K562 (cell line): ENCODE data around the gene VMP1. TPM values are rescaled to one million over a fixed set of nuclear protein-coding genes. Genes with fewer than 3 reads are reported as not detected.
A peak's percentile ranks its signal among the peaks of the same experiment; 100 is the strongest.

Experiments
- ATAC-seq: fragments of 200-7000 bp; cut with Tn5 transposase; 3 replicates; pipeline ENCODE4 v1.9.1; 2020; ENCODE audit warnings: moderate library complexity
- BruUV-seq: library from RNA; stranded (reverse); fragments of 400-500 nt; replicated peaks from 2 replicates; lab custom pipeline; 2021; lab: Mats Ljungman, UMichigan
- CTCF ChIA-PET: fragments of 300-600 bp; formaldehyde crosslinking; extraction: SDS; loops from one replicate; lab custom pipeline; 2021; ENCODE audit warnings: low intra/inter-chr PET ratio; lab: Yijun Ruan, JAX
- POLR2A ChIA-PET: fragments of 300-600, 350-650 bp; sonication (Branson Sonifier 250); formaldehyde crosslinking; extraction: SDS; loops from one replicate; lab custom pipeline; 2021; ENCODE audit warnings: antibody characterized with exemption, inconsistent platforms; lab: Yijun Ruan, JAX
- DNase-seq, 4 experiments: peaks; one replicate each; pipeline versions ENCODE4 v3.0.0 to v3.0.0-alpha.2; 2011 to 2018; ENCODE audit warnings: low spot score in 3 of 4, mixed read lengths in 3 of 4; ENCODE audit errors: extremely low read depth in 1 of 4
- FAIRE-seq: peaks from 2 replicates; lab custom pipeline; 2011; peaks lifted over from hg19 to GRCh38; lab: Jason Lieb, UNC
- H2AFZ ChIP-seq: 2 replicates; pipeline ENCODE4 v1.6.0; 2011; ENCODE audit warnings: low read depth, low read length, control low read depth, inconsistent platforms
- H3K27ac ChIP-seq: fragments of 200-600 bp; 3 replicates; pipeline ENCODE4 v1.8.0; 2011; ENCODE audit warnings: low read depth, mild to moderate bottlenecking, control low read depth, inconsistent platforms, low read length, moderate library complexity, mixed read lengths; ENCODE audit errors: extremely low read depth
- H3K27me3 ChIP-seq, 2 experiments: fragments of 300-600 bp in 1 of 2; 2 replicates in 1 of 2; 3 replicates in 1 of 2; pipeline versions ENCODE4 v1.6.0 to v1.8.0; 2011; ENCODE audit warnings: inconsistent platforms in 2 of 2, low read length in 2 of 2, mild to moderate bottlenecking in 1 of 2, mixed read lengths in 1 of 2, moderate library complexity in 1 of 2; ENCODE audit not compliant: control insufficient read depth in 2 of 2, insufficient read depth in 2 of 2
- H3K36me3 ChIP-seq: fragments of 300-600 bp; 3 replicates; pipeline ENCODE4 v1.8.0; 2011; ENCODE audit warnings: mild to moderate bottlenecking, low read length, inconsistent platforms; ENCODE audit not compliant: control insufficient read depth, insufficient read depth
- H3K4me1 ChIP-seq, 2 experiments: fragments of 200-600 bp in 1 of 2; replicated peaks in 1 of 2; 2 replicates in 1 of 2; 3 replicates in 1 of 2; pipeline versions ENCODE4 v1.5.1 to v1.8.0; 2011; ENCODE audit warnings: inconsistent platforms in 2 of 2, low read length in 2 of 2, mild to moderate bottlenecking in 1 of 2, mixed read lengths in 1 of 2, moderate library complexity in 1 of 2; ENCODE audit not compliant: control insufficient read depth in 2 of 2, insufficient read depth in 2 of 2
- H3K4me2 ChIP-seq: 2 replicates; pipeline ENCODE4 v1.6.1; 2011; ENCODE audit warnings: low read length, control low read depth, inconsistent platforms, mixed read lengths; ENCODE audit not compliant: insufficient read depth
- H3K4me3 ChIP-seq: fragments of 200-600 bp; sonication (generic), shearing (Covaris generic); 2 replicates; pipeline ENCODE4 v1.5.1; 2016; ENCODE audit warnings: control low read depth, inconsistent platforms
- H3K79me2 ChIP-seq: fragments of 200-600 bp; 3 replicates; pipeline ENCODE4 v1.8.0; 2011; ENCODE audit warnings: low read length, inconsistent platforms; ENCODE audit not compliant: control insufficient read depth, insufficient read depth
- H3K9ac ChIP-seq, 2 experiments: 2 replicates each; pipeline versions ENCODE4 v1.6.0 to v1.6.1; 2011; ENCODE audit warnings: low read depth in 2 of 2, low read length in 2 of 2, control low read depth in 1 of 2, inconsistent platforms in 1 of 2, mild to moderate bottlenecking in 1 of 2, mixed read lengths in 1 of 2; ENCODE audit not compliant: insufficient read depth in 1 of 2
- H3K9me1 ChIP-seq: one replicate; pipeline ENCODE4 v1.6.0; 2011; ENCODE audit warnings: inconsistent platforms, mild to moderate bottlenecking, low read length, moderate library complexity; ENCODE audit not compliant: control insufficient read depth, insufficient read depth
- H3K9me3 ChIP-seq: replicated peaks from 2 replicates; pipeline ENCODE4 v1.5.1; 2011; ENCODE audit warnings: low read depth, low read length, inconsistent platforms; ENCODE audit not compliant: control insufficient read depth, insufficient read depth
- H4K20me1 ChIP-seq: replicated peaks from 2 replicates; pipeline ENCODE4 v1.6.1; 2011; ENCODE audit warnings: low read length, inconsistent platforms, mixed read lengths; ENCODE audit not compliant: control insufficient read depth, insufficient read depth
- ARNT ChIP-seq, 2 experiments: fragments of 450-650 bp; IDR thresholded peaks; 2 replicates each; pipeline ENCODE4 v1.6.1; 2016; ENCODE audit warnings: mild to moderate bottlenecking in 1 of 2
- CHD4 ChIP-seq: fragments of 200-600 bp; sonication (generic); IDR thresholded peaks from 3 replicates; pipeline ENCODE4 v1.6.1; 2012; ENCODE audit warnings: low read depth, mild to moderate bottlenecking, mixed read lengths, low read length, inconsistent platforms; ENCODE audit not compliant: insufficient read depth, insufficient replicate concordance, poor library complexity, severe bottlenecking
- FUS ChIP-seq: fragments of 200-400 bp; formaldehyde crosslinking; optimal IDR thresholded peaks from 2 replicates; pipeline ENCODE3; 2017; ENCODE audit warnings: low read depth, low read length
- POLR2AphosphoS5 ChIP-seq: IDR thresholded peaks from 2 replicates; pipeline ENCODE4 v1.6.1; 2011; ENCODE audit warnings: mild to moderate bottlenecking, low read depth, low read length, moderate library complexity; ENCODE audit not compliant: control insufficient read depth, insufficient read depth
- RBM39 ChIP-seq: fragments of 200-400 bp; formaldehyde crosslinking; optimal IDR thresholded peaks from 2 replicates; pipeline ENCODE3; 2018; ENCODE audit warnings: low read depth, low read length
- RFX7 ChIP-seq: fragments of 250-450 bp; sonication (Bioruptor Pico); IDR thresholded peaks from 2 replicates; pipeline ENCODE4 v1.5.1; 2021; ENCODE audit warnings: mild to moderate bottlenecking
- SAFB ChIP-seq: fragments of 200-400 bp; formaldehyde crosslinking; IDR thresholded peaks from 2 replicates; pipeline ENCODE4 v1.6.1; 2017; ENCODE audit warnings: low read depth, low read length, borderline replicate concordance
- SRSF1 ChIP-seq: fragments of 200-400 bp; formaldehyde crosslinking; IDR thresholded peaks from 2 replicates; pipeline ENCODE4 v1.6.1; 2017; ENCODE audit warnings: mild to moderate bottlenecking, low read depth, low read length, moderate library complexity
- TFAP4 ChIP-seq: sonication (generic); formaldehyde crosslinking; IDR thresholded peaks from 2 replicates; pipeline ENCODE4 v1.8.0; 2022; ENCODE audit warnings: missing genetic modification reagents, mild to moderate bottlenecking, moderate library complexity, borderline replicate concordance
- ZFP30 ChIP-seq: fragments of 250-450 bp; sonication (Bioruptor Pico); IDR thresholded peaks from 2 replicates; pipeline ENCODE4 v1.8.0; 2022; ENCODE audit warnings: moderate library complexity, mild to moderate bottlenecking, inconsistent platforms, borderline replicate concordance
- ZNF175 ChIP-seq: fragments of 200-800 bp; sonication (Bioruptor generic); IDR thresholded peaks from 2 replicates; pipeline ENCODE4 v1.6.1; 2016; ENCODE audit warnings: low read depth, mild to moderate bottlenecking, missing genetic modification characterization, missing compliant biosample characterization
- ZNF586 ChIP-seq: fragments of 450-650 bp; formaldehyde crosslinking; conservative IDR thresholded peaks from 2 replicates; pipeline ENCODE4 v1.4.0; 2020; ENCODE audit warnings: mild to moderate bottlenecking, moderate library complexity
- ZNF696 ChIP-seq: fragments of 250-450 bp; sonication (Bioruptor Pico); conservative IDR thresholded peaks from 2 replicates; pipeline ENCODE4 v1.4.0; 2020; ENCODE audit warnings: mild to moderate bottlenecking, moderate library complexity
- WGBS: fragments of 100-300 bp; shearing (Covaris generic); methylation state at CpG from one replicate; pipeline ENCODE4 v1.1.6; 2016; ENCODE audit warnings: low coverage, mixed read lengths; ENCODE audit not compliant: insufficient coverage; ENCODE audit errors: missing lambda C conversion rate; 5-methylcytosine and 5-hydroxymethylcytosine counted together
- in situ Hi-C: fragments of 300-500 bp; cut with MboI; formaldehyde crosslinking; loops from 4 replicates; pipeline ENCODE4 v1.15.0; 2018; ENCODE audit warnings: inconsistent platforms, mixed read lengths
- intact Hi-C: fragments of 100-400 bp; cut with micrococcal nuclease; formaldehyde crosslinking; loops from 2 replicates; pipeline ENCODE4 v1.14.2; 2022
- polyA plus RNA-seq, 8 experiments: library from polyadenylated mRNA; depleted of rRNA in 4 of 8; stranded (reverse) in 5 of 8; unstranded in 3 of 8; fragments of >200 nt; fragmentation: Nextera tagmentation in 2 of 8; fragmentation: Illumina TruSeq in 1 of 8; extraction: Ambion mirVana in 2 of 8; extraction: Trizol in 1 of 8; gene quantifications; 2 replicates each; pipeline versions ENCODE4 v1.2.1 to v1.2.3, GENCODE V29; 2011 to 2014; ENCODE audit warnings: inconsistent platforms in 1 of 8, missing spikeins in 1 of 8
- total RNA-seq, 7 experiments: library from RNA; depleted of rRNA in 6 of 7; stranded (reverse); fragments of >200 nt in 6 of 7; fragmentation: Illumina TruSeq in 2 of 7; extraction: Trizol in 2 of 7; gene quantifications; 2 replicates each; pipeline versions ENCODE4 v1.2.1 to v1.2.3, GENCODE V29; 2011 to 2021; ENCODE audit warnings: low replicate concordance in 1 of 7
- TF ChIP-seq, protein P1 (sequence below): sonication (generic); formaldehyde crosslinking; IDR thresholded peaks from 2 replicates; pipeline ENCODE4 v1.8.1; 2022; ENCODE audit warnings: missing genetic modification reagents
- TF ChIP-seq, protein P2 (sequence below), 3 experiments: fragments of 200-800 bp in 1 of 3; sonication (Bioruptor generic) in 1 of 3; sonication (generic) in 1 of 3; formaldehyde crosslinking in 1 of 3; IDR thresholded peaks; 2 replicates each; pipeline versions ENCODE4 v1.6.1 to v1.8.0; 2016 to 2022; ENCODE audit warnings: mild to moderate bottlenecking in 2 of 3, missing compliant biosample characterization in 2 of 3, missing genetic modification characterization in 2 of 3, missing genetic modification reagents in 1 of 3

The VMP1 gene
- total and polyA plus RNA-seq, 9 of the 15 experiments (the other 6 are each of a cell fraction or from before 2014, with no cell fraction given), result 123 to 304 (median 151) TPM

GRCh38 chr17:59786536-59787319, 79.3 kb downstream of the VMP1 start:
- in situ Hi-C loops, result loop anchor here (5.0 kb wide), 1 partner anchor 51 kb away; no protein-coding TSS in a partner anchor
- POLR2A ChIA-PET, result interaction anchor here (0.5 to 5.1 kb wide), 11 partner anchors 10 to 1897 kb away, joined by 3 to 44 read pairs (median 4); no protein-coding TSS in a partner anchor
- under 1% methylated on average over 8 of the region's 8 CpGs for WGBS
- no peak for TF ChIP-seq TFAP4 (CRISPR knock-in tag)
- no peak for TF ChIP-seq RBM39
- no peak for TF ChIP-seq ZNF586
- TF ChIP-seq FUS, result no peak
- TF ChIP-seq ZFP30 (CRISPR knock-in tag), result no peak
- TF ChIP-seq, protein P1, sequence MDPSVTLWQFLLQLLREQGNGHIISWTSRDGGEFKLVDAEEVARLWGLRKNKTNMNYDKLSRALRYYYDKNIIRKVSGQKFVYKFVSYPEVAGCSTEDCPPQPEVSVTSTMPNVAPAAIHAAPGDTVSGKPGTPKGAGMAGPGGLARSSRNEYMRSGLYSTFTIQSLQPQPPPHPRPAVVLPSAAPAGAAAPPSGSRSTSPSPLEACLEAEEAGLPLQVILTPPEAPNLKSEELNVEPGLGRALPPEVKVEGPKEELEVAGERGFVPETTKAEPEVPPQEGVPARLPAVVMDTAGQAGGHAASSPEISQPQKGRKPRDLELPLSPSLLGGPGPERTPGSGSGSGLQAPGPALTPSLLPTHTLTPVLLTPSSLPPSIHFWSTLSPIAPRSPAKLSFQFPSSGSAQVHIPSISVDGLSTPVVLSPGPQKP, result no peak
- TF ChIP-seq RFX7 (CRISPR knock-in tag), result no peak
- peak; percentile 53 to 80; a peak in 3 of 4 replicates for TF ChIP-seq ARNT (IDR thresholded peaks at IDR 0.05)
- peak; percentile 76 for TF ChIP-seq POLR2AphosphoS5
- TF ChIP-seq, protein P2, sequence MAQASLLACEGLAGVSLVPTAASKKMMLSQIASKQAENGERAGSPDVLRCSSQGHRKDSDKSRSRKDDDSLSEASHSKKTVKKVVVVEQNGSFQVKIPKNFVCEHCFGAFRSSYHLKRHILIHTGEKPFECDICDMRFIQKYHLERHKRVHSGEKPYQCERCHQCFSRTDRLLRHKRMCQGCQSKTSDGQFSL (CRISPR knock-in tag; IDR thresholded peaks at IDR 0.05), result no peak
- TF ChIP-seq, protein P2 (tag; IDR thresholded peaks at IDR 0.05), result no peak
- TF ChIP-seq CHD4, result no peak
- no peak for TF ChIP-seq ZNF696
- 0 out of 2 replicates have a peak, but pooled peaks have one; percentile 59 for TF ChIP-seq ZNF175 (CRISPR knock-in tag)
- TF ChIP-seq SRSF1, result no peak
- TF ChIP-seq SAFB, result no peak

More at GRCh38 chr17:59786536-59787319, 79.3 kb downstream of the VMP1 start:
- Histone ChIP-seq H3K79me2 (peaks cover 29% of the 10 kb centered on the region; the same call in 2 of the 3 replicates), H3K9me1 (no peaks in the 10 kb centered on the region), H3K9ac (peak overlapping the region in 1 of 2 experiments; percentile 82; a peak in 2 of 4 replicates), H3K27me3 (no peaks in the 10 kb centered on the region), H3K4me3 (peak overlapping the region; percentile 20; the same call in 1 of the 2 replicates), H2AFZ (peak overlapping the region; percentile 47), H3K36me3 (0 out of 3 replicates have a peak, but pooled peaks cover 3% of the 10 kb centered on the region), H3K27ac (peak overlapping the region; percentile 92), H3K4me2 (peak overlapping the region; percentile 75), H3K4me1 (peaks cover 35 to 45% of the 10 kb centered on the region in 2 experiments), H4K20me1 (no peaks in the 10 kb centered on the region), H3K9me3 (no peaks in the 10 kb centered on the region; the same call in 1 of the 2 replicates)
- peak; percentile 99 for FAIRE-seq
- CTCF ChIA-PET, result no interaction called here
- ATAC-seq, result peak; percentile 89
- BruUV-seq, result TSS peak; percentile 53
- DNase-seq, result peak; percentile 70 to 96 (median 78)
- intact Hi-C loops, result loop anchor here (1.0 kb wide), 1 partner anchor 51 kb away; no protein-coding TSS in a partner anchor
